KOPT-K1 (cell line): ENCODE data around the gene CDC40.
"Not testable (repeated sequence)": the region's sequence is repeated elsewhere in the genome, so short reads cannot be mapped to it uniquely, and the experiment has no call there.

Source experiments
- H3K27ac ChIP-seq: fragments of 200-600 bp; sonication (generic); 2 replicates; pipeline ENCODE4 v1.5.1; 2016; ENCODE audit warnings: antibody characterized with exemption, mild to moderate bottlenecking, low read depth, low read length; ENCODE audit not compliant: poor library complexity, severe bottlenecking
- H3K36me3 ChIP-seq: fragments of 200-600 bp; sonication (generic); 2 replicates; pipeline ENCODE4 v1.5.1; 2017; ENCODE audit warnings: antibody characterized with exemption, mild to moderate bottlenecking, low read length, moderate library complexity; ENCODE audit not compliant: insufficient read depth
- H3K9me3 ChIP-seq: fragments of 200-600 bp; sonication (generic); 2 replicates; pipeline ENCODE4 v1.5.1; 2017; ENCODE audit warnings: antibody characterized with exemption, low read length, mild to moderate bottlenecking; ENCODE audit not compliant: insufficient read depth, poor library complexity, severe bottlenecking

CDC40 gene

GRCh38 chr6:110233770-110234374 lies 53.6 kb downstream of the CDC40 start:
- Histone ChIP-seq H3K27ac (peak overlapping the region; percentile 39), H3K36me3 (peaks cover 18% of the 10 kb centered on the region), H3K9me3 (no peaks in the 10 kb centered on the region)

- H3K27ac ChIP-seq, H3K9me3 ChIP-seq, H3K36me3 ChIP-seq: not testable (repeated sequence)
Measured at GRCh38 chr6:110236007-110236406, 55.8 kb downstream of the CDC40 start.

- Histone ChIP-seq H3K36me3 (peaks cover 6% of the 10 kb centered on the region; the same call in 1 of the 2 replicates), H3K9me3 (no peaks in the 10 kb centered on the region), H3K27ac (no peak overlapping the region)
Measured at GRCh38 chr6:110239526-110240274, 59.5 kb downstream of the CDC40 start.

- H3K9me3 ChIP-seq, H3K27ac ChIP-seq, H3K36me3 ChIP-seq: not testable (repeated sequence)
Measured at GRCh38 chr6:110244621-110245020, 64.4 kb downstream of the CDC40 start.

GRCh38 chr6:110246378-110246777 lies 66.2 kb downstream of the CDC40 start:
- Histone ChIP-seq H3K27ac (no peak overlapping the region), H3K36me3 (no peaks in the 10 kb centered on the region), H3K9me3 (no peaks in the 10 kb centered on the region)

- Histone ChIP-seq H3K27ac (no peak overlapping the region), H3K36me3 (no peaks in the 10 kb centered on the region), H3K9me3 (no peaks in the 10 kb centered on the region)
Measured at GRCh38 chr6:110246900-110247546, 66.8 kb downstream of the CDC40 start.

GRCh38 chr6:110250058-110250457 lies 69.8 kb downstream of the CDC40 start:
- H3K9me3 ChIP-seq: no peaks in the 10 kb centered on the region
- no peaks in the 10 kb centered on the region for H3K36me3 ChIP-seq
- H3K27ac ChIP-seq: no peak overlapping the region

GRCh38 chr6:110250838-110251237 lies 70.6 kb downstream of the CDC40 start:
- no peak overlapping the region for H3K27ac ChIP-seq
- H3K9me3 ChIP-seq: no peaks in the 10 kb centered on the region
- H3K36me3 ChIP-seq: no peaks in the 10 kb centered on the region

- H3K36me3 ChIP-seq: no peaks in the 10 kb centered on the region
- no peaks in the 10 kb centered on the region for H3K9me3 ChIP-seq
- H3K27ac ChIP-seq: no peak overlapping the region
Measured at GRCh38 chr6:110255211-110255750, 75.1 kb downstream of the CDC40 start.

- Histone ChIP-seq H3K9me3 (no peaks in the 10 kb centered on the region), H3K27ac (no peak overlapping the region), H3K36me3 (no peaks in the 10 kb centered on the region)
Measured at GRCh38 chr6:110256366-110256765, 76.1 kb downstream of the CDC40 start.

- Histone ChIP-seq H3K9me3 (peaks cover 4% of the 10 kb centered on the region), H3K27ac (no peak overlapping the region), H3K36me3 (no peaks in the 10 kb centered on the region)
Measured at GRCh38 chr6:110265273-110265672, 85.0 kb downstream of the CDC40 start.

- no peaks in the 10 kb centered on the region for H3K36me3 ChIP-seq
- peaks cover 4% of the 10 kb centered on the region for H3K9me3 ChIP-seq
- no peak overlapping the region for H3K27ac ChIP-seq
Measured at GRCh38 chr6:110266996-110267395, 86.8 kb downstream of the CDC40 start.

GRCh38 chr6:110269623-110270022 lies 89.4 kb downstream of the CDC40 start:
- Histone ChIP-seq H3K36me3 (no peaks in the 10 kb centered on the region), H3K27ac (no peak overlapping the region)

GRCh38 chr6:110270165-110270564 lies 89.9 kb downstream of the CDC40 start:
- H3K36me3 ChIP-seq: no peaks in the 10 kb centered on the region
- peaks cover 4% of the 10 kb centered on the region for H3K9me3 ChIP-seq
- no peak overlapping the region for H3K27ac ChIP-seq

More at GRCh38 chr6:110269623-110270022, 89.4 kb downstream of the CDC40 start:
- H3K9me3 ChIP-seq: peaks cover 4% of the 10 kb centered on the region

- no peak overlapping the region for H3K27ac ChIP-seq
- no peaks in the 10 kb centered on the region for H3K36me3 ChIP-seq
- H3K9me3 ChIP-seq: peaks cover 4% of the 10 kb centered on the region
Measured at GRCh38 chr6:110271732-110272022, 91.5 kb downstream of the CDC40 start.
